Smooth muscle cell (in vitro differentiated cells): ENCODE measurements around the gene ARL15. TPM values are rescaled to one million over a fixed set of nuclear protein-coding genes. Genes with fewer than 3 reads are reported as not detected.

Source experiments
- DNase-seq: peaks from one replicate; lab custom pipeline; 2025; ENCODE audit not compliant: unreplicated experiment; lab: John Stamatoyannopoulos, UW
- H2AFZ ChIP-seq: fragments of 200-600 bp; sonication (generic); 2 replicates; pipeline ENCODE4 v1.6.0; 2016; ENCODE audit warnings: antibody characterized with exemption, low read depth, mild to moderate bottlenecking
- H3F3A ChIP-seq: fragments of 200-600 bp; sonication (generic); 2 replicates; pipeline ENCODE4 v1.6.0; 2017; ENCODE audit warnings: antibody characterized with exemption, low read depth
- H3K27ac ChIP-seq: fragments of 200-600 bp; sonication (generic); 2 replicates; pipeline ENCODE4 v1.5.1; 2016; ENCODE audit warnings: low read depth, mild to moderate bottlenecking
- H3K27me3 ChIP-seq: fragments of 200-600 bp; sonication (generic); 2 replicates; pipeline ENCODE4 v1.6.1; 2016; ENCODE audit warnings: low read depth, mild to moderate bottlenecking
- H3K36me3 ChIP-seq: fragments of 200-600 bp; sonication (generic); 2 replicates; pipeline ENCODE4 v1.5.1; 2016; ENCODE audit warnings: low read depth
- H3K4me1 ChIP-seq: fragments of 200-600 bp; sonication (generic); 2 replicates; pipeline ENCODE4 v1.5.1; 2016; ENCODE audit warnings: low read depth
- H3K4me2 ChIP-seq: fragments of 200-600 bp; sonication (generic); 2 replicates; pipeline ENCODE4 v1.6.0; 2016; ENCODE audit warnings: mild to moderate bottlenecking
- H3K4me3 ChIP-seq: fragments of 200-600 bp; sonication (generic); 2 replicates; pipeline ENCODE4 v1.5.1; 2016; ENCODE audit warnings: mild to moderate bottlenecking
- H3K79me2 ChIP-seq: fragments of 200-600 bp; sonication (generic); 2 replicates; pipeline ENCODE4 v1.6.0; 2016; ENCODE audit warnings: low read depth, mild to moderate bottlenecking
- H3K9ac ChIP-seq: fragments of 200-600 bp; sonication (generic); 2 replicates; pipeline ENCODE4 v1.6.0; 2016; ENCODE audit warnings: low read depth
- H3K9me3 ChIP-seq: fragments of 200-600 bp; sonication (generic); replicated peaks from 2 replicates; pipeline ENCODE4 v1.5.1; 2016; ENCODE audit warnings: low read depth
- H4K20me1 ChIP-seq: fragments of 200-600 bp; sonication (generic); 2 replicates; pipeline ENCODE4 v1.6.0; 2016; ENCODE audit warnings: low read depth
- CTCF ChIP-seq: fragments of 200-600 bp; sonication (generic); IDR thresholded peaks from 2 replicates; pipeline ENCODE4 v1.5.1; 2017; ENCODE audit warnings: borderline replicate concordance, mild to moderate bottlenecking, antibody characterized with exemption; ENCODE audit not compliant: insufficient read depth, poor library complexity, severe bottlenecking
- WGBS: methylation state at CpG from one replicate; pipeline ENCODE4 v1.1.7; 2016; ENCODE audit warnings: low lambda C conversion rate; 5-methylcytosine and 5-hydroxymethylcytosine counted together
- polyA plus RNA-seq: library from polyadenylated mRNA; unstranded; fragments of >200 nt; fragmentation: Nextera tagmentation; extraction: Ambion mirVana; gene quantifications from 2 replicates; pipeline ENCODE4 v1.2.1, GENCODE V29; 2016
- total RNA-seq: library from RNA; depleted of rRNA; stranded (reverse); fragments of >200 nt; gene quantifications from 2 replicates; pipeline ENCODE4 v1.2.3, GENCODE V29; 2014

ARL15 gene
- total and polyA plus RNA-seq, 2 experiments from 2014 or later: 9.8 to 51.1 TPM

DNA sequence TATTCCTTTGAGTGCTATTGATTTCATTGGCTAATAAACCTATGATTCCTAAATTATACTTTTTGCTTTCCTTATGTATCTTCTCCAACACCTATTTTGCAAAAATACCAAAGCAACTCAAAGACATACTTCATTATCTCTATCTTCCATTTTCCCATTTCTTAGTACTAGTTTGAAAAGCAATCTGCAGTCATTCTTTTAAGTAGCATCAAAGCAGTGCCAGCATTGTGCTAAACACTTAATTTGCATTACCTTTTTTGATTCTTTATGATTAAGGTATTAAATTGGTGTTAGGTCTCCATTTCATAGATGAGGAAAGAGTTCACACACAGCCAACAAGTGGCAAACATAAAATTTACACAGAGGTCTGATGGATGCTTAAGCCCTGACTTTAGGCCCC is 330.3 kb downstream of the ARL15 start:
- H3K79me2 ChIP-seq: no peaks in the 10 kb centered on the region
- no peak overlapping the region for H3K27ac ChIP-seq
- no peaks in the 10 kb centered on the region for H3K36me3 ChIP-seq
- no peak overlapping the region for H3K9ac ChIP-seq
- peaks cover 6% of the 10 kb centered on the region for H4K20me1 ChIP-seq
- no peak overlapping the region for H3K4me2 ChIP-seq
- TF ChIP-seq CTCF: no peak
- peaks cover 8% of the 10 kb centered on the region for H3F3A ChIP-seq
- H3K4me3 ChIP-seq: no peak overlapping the region
- no peaks in the 10 kb centered on the region for H3K4me1 ChIP-seq
- no peaks in the 10 kb centered on the region for H3K9me3 ChIP-seq
- DNase-seq: no peak
- H3K27me3 ChIP-seq: no peaks in the 10 kb centered on the region
- H2AFZ ChIP-seq: no peak overlapping the region

DNA sequence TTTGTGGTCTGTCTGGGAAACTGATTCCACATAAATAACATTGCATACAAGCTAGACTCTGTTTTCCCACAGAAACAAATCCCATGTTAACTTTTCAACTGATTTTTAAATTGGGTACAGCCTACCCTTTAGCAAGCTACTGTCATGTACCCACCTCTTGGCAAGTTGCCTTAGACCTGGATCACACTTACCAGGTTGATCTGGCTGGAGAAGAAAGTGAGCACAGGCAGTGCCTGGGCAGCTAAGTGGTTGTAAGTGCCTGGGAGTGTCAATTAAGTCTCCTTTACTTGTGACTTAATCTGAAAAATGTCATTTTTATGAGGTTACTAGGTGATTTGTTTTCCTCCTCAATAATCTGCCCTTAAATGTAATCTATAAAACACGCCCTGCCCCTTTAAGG is 336.4 kb downstream of the ARL15 start:
- Histone ChIP-seq H4K20me1 (no peaks in the 10 kb centered on the region), H3K27ac (no peak overlapping the region), H3K9ac (no peak overlapping the region), H3K4me3 (no peak overlapping the region), H3K9me3 (no peaks in the 10 kb centered on the region), H3K27me3 (no peaks in the 10 kb centered on the region), H3K79me2 (no peaks in the 10 kb centered on the region), H3F3A (no peaks in the 10 kb centered on the region), H3K36me3 (no peaks in the 10 kb centered on the region), H2AFZ (no peak overlapping the region), H3K4me2 (no peak overlapping the region), H3K4me1 (no peaks in the 10 kb centered on the region)
- 90% methylated on average over 1 of the region's 1 CpG for WGBS
- no peak for TF ChIP-seq CTCF
- no peak for DNase-seq

DNA sequence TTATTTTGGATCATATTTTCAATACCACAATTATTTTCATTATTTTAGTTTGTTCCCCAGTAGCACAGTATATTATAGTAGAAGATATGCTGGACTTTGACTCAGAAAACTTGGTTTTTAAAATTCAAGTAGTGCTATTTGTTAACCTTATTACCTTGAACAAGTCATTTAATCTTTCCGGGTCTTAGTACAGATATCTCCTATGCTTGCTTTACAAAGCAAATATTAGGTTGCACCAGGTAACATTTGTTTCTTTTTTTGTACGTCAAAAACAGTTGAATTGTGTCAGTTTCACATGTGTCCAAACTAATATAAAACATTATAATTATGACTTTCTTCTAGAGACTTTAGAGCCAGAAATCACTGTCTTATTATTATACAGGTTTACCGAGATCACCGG is 338.1 kb downstream of the ARL15 start:
- Histone ChIP-seq H3K4me1 (no peaks in the 10 kb centered on the region), H3K36me3 (no peaks in the 10 kb centered on the region), H2AFZ (no peak overlapping the region), H3K27ac (no peak overlapping the region), H3K79me2 (no peaks in the 10 kb centered on the region), H3K27me3 (no peaks in the 10 kb centered on the region), H3K9ac (no peak overlapping the region), H3K4me3 (no peak overlapping the region), H4K20me1 (no peaks in the 10 kb centered on the region), H3K9me3 (no peaks in the 10 kb centered on the region), H3K4me2 (no peak overlapping the region), H3F3A (no peaks in the 10 kb centered on the region)
- no peak for DNase-seq
- TF ChIP-seq CTCF: no peak
- over 99% methylated on average over 4 of the region's 4 CpGs for WGBS

GRCh38 chr5:53971551-53971950 is 338.8 kb downstream of the ARL15 start:
- DNase-seq: no peak
- no peak for TF ChIP-seq CTCF

More at GRCh38 chr5:53971551-53971950, 338.8 kb downstream of the ARL15 start:
- Histone ChIP-seq H3K9me3 (no peaks in the 10 kb centered on the region), H3F3A (no peaks in the 10 kb centered on the region), H3K79me2 (no peaks in the 10 kb centered on the region), H3K4me1 (no peaks in the 10 kb centered on the region), H3K27me3 (no peaks in the 10 kb centered on the region), H3K36me3 (no peaks in the 10 kb centered on the region), H3K9ac (no peak overlapping the region), H3K27ac (no peak overlapping the region), H3K4me2 (no peak overlapping the region), H2AFZ (no peak overlapping the region), H4K20me1 (no peaks in the 10 kb centered on the region), H3K4me3 (no peak overlapping the region)
